Bronchial smooth muscle cell (primary cell): Measurements from ENCODE around the gene WDR73. TPM values are rescaled to one million over a fixed set of nuclear protein-coding genes. Genes with fewer than 3 reads are reported as not detected.

Experiments
- total RNA-seq: library from RNA; depleted of rRNA; stranded (reverse); fragments of >200 nt; gene quantifications from 2 replicates; pipeline ENCODE4 v1.2.1, GENCODE V29; 2014

Gene WDR73
- 19.9 and 25.5 TPM in 2 replicates for total RNA-seq

GRCh38 chr15:84653910-84654688, at the start of gene WDR73:
Gene WDR73, minus strand, starts transcription at chr15:84654283. Its CDS starts 9 bp downstream, at chr15:84654274.

GRCh38 chr15:84658080-84658787, 4.2 kb upstream of the WDR73 start, which contains the start of gene NMB:
Gene NMB, minus strand, starts transcription at chr15:84658199. Its CDS starts 47 bp downstream, at chr15:84658152.

GRCh38 chr15:84600687-84601554, 53.2 kb downstream of the WDR73 start, which contains the start of gene ZSCAN2:
Gene ZSCAN2, plus strand, starts transcription at chr15:84601009. Its CDS starts 2,919 bp downstream, at chr15:84603928.

Other genes with a start within 250 kb of the WDR73 start
- 10.9 and 12.2 TPM in 2 replicates for gene ZSCAN2, start 53.3 kb downstream of the WDR73 start, total RNA-seq
- 1.3 and 2.4 TPM in 2 replicates for gene NMB, start 3.9 kb upstream of the WDR73 start, total RNA-seq
- 302 and 310 TPM in 2 replicates for gene SEC11A, start 61.9 kb upstream of the WDR73 start, total RNA-seq
- 2.0 and 2.3 TPM in 2 replicates for gene ZNF592, start 94.3 kb upstream of the WDR73 start, total RNA-seq
- gene ALPK3, start 163.1 kb upstream of the WDR73 start, total RNA-seq, result 0.16 and 0.17 TPM in 2 replicates
- not detected in 2 replicates for gene SLC28A1, start 230.4 kb upstream of the WDR73 start, total RNA-seq